Sigmoid colon (tissue), 4 donors: ENCODE measurements around the gene CTAG1B.

Experiments used
- CTCF ChIP-seq, 4 experiments: fragments of 450-650 bp in 3 of 4; fragments of 200-600 bp in 1 of 4; IDR thresholded peaks; one replicate each; pipeline ENCODE4 v1.5.1; 2016 to 2019; ENCODE audit warnings: antibody characterized with exemption in 4 of 4, mild to moderate bottlenecking in 3 of 4, moderate library complexity in 2 of 4
- EP300 ChIP-seq, 4 donors: sonication (generic); formaldehyde crosslinking; IDR thresholded peaks; one replicate each; pipeline ENCODE4 v1.6.1; 2017; ENCODE audit warnings: antibody characterized with exemption in 4 of 4
- POLR2A ChIP-seq, 2 donors: fragments of 450-650 bp; IDR thresholded peaks; one replicate each; pipeline ENCODE4 v1.6.1; 2016; ENCODE audit warnings: antibody characterized with exemption in 2 of 2, mild to moderate bottlenecking in 2 of 2, moderate library complexity in 2 of 2
- POLR2AphosphoS5 ChIP-seq, 4 donors: sonication (generic); formaldehyde crosslinking; IDR thresholded peaks; one replicate each; pipeline ENCODE4 v1.6.1; 2017; ENCODE audit warnings: antibody characterized with exemption in 4 of 4

GRCh38 chrX:154658187-154658586 is 39.1 kb upstream of the CTAG1B start:
- no peak for TF ChIP-seq CTCF (IDR thresholded peaks at IDR 0.05)
- no peak for TF ChIP-seq POLR2A (IDR thresholded peaks at IDR 0.05)
- no peak for TF ChIP-seq EP300 (IDR thresholded peaks at IDR 0.05)
- TF ChIP-seq POLR2AphosphoS5 (IDR thresholded peaks at IDR 0.05), result no peak
